K562 (cell line): ENCODE results near the gene ATP8A1. TPM values are rescaled to one million over a fixed set of nuclear protein-coding genes. Genes with fewer than 3 reads are reported as not detected.

Experiments used
- ATAC-seq: fragments of 200-7000 bp; cut with Tn5 transposase; 3 replicates; pipeline ENCODE4 v1.9.1; 2020; ENCODE audit warnings: moderate library complexity
- BruUV-seq: library from RNA; stranded (reverse); fragments of 400-500 nt; replicated peaks from 2 replicates; lab custom pipeline; 2021; lab: Mats Ljungman, UMichigan
- CTCF ChIA-PET: fragments of 300-600 bp; formaldehyde crosslinking; extraction: SDS; loops from one replicate; lab custom pipeline; 2021; ENCODE audit warnings: low intra/inter-chr PET ratio; lab: Yijun Ruan, JAX
- POLR2A ChIA-PET: fragments of 300-600, 350-650 bp; sonication (Branson Sonifier 250); formaldehyde crosslinking; extraction: SDS; loops from one replicate; lab custom pipeline; 2021; ENCODE audit warnings: antibody characterized with exemption, inconsistent platforms; lab: Yijun Ruan, JAX
- DNase-seq, 4 experiments: peaks; one replicate each; pipeline versions ENCODE4 v3.0.0 to v3.0.0-alpha.2; 2011 to 2018; ENCODE audit warnings: low spot score in 3 of 4, mixed read lengths in 3 of 4; ENCODE audit errors: extremely low read depth in 1 of 4
- FAIRE-seq: peaks from 2 replicates; lab custom pipeline; 2011; peaks lifted over from hg19 to GRCh38; lab: Jason Lieb, UNC
- H2AFZ ChIP-seq: 2 replicates; pipeline ENCODE4 v1.6.0; 2011; ENCODE audit warnings: low read depth, low read length, control low read depth, inconsistent platforms
- H3K27ac ChIP-seq: fragments of 200-600 bp; 3 replicates; pipeline ENCODE4 v1.8.0; 2011; ENCODE audit warnings: low read depth, mild to moderate bottlenecking, control low read depth, inconsistent platforms, low read length, moderate library complexity, mixed read lengths; ENCODE audit errors: extremely low read depth
- H3K27me3 ChIP-seq, 2 experiments: fragments of 300-600 bp in 1 of 2; 2 replicates in 1 of 2; 3 replicates in 1 of 2; pipeline versions ENCODE4 v1.6.0 to v1.8.0; 2011; ENCODE audit warnings: inconsistent platforms in 2 of 2, low read length in 2 of 2, mild to moderate bottlenecking in 1 of 2, mixed read lengths in 1 of 2, moderate library complexity in 1 of 2; ENCODE audit not compliant: control insufficient read depth in 2 of 2, insufficient read depth in 2 of 2
- H3K36me3 ChIP-seq: fragments of 300-600 bp; 3 replicates; pipeline ENCODE4 v1.8.0; 2011; ENCODE audit warnings: mild to moderate bottlenecking, low read length, inconsistent platforms; ENCODE audit not compliant: control insufficient read depth, insufficient read depth
- H3K4me1 ChIP-seq, 2 experiments: fragments of 200-600 bp in 1 of 2; replicated peaks in 1 of 2; 2 replicates in 1 of 2; 3 replicates in 1 of 2; pipeline versions ENCODE4 v1.5.1 to v1.8.0; 2011; ENCODE audit warnings: inconsistent platforms in 2 of 2, low read length in 2 of 2, mild to moderate bottlenecking in 1 of 2, mixed read lengths in 1 of 2, moderate library complexity in 1 of 2; ENCODE audit not compliant: control insufficient read depth in 2 of 2, insufficient read depth in 2 of 2
- H3K4me2 ChIP-seq: 2 replicates; pipeline ENCODE4 v1.6.1; 2011; ENCODE audit warnings: low read length, control low read depth, inconsistent platforms, mixed read lengths; ENCODE audit not compliant: insufficient read depth
- H3K4me3 ChIP-seq: fragments of 200-600 bp; sonication (generic), shearing (Covaris generic); 2 replicates; pipeline ENCODE4 v1.5.1; 2016; ENCODE audit warnings: control low read depth, inconsistent platforms
- H3K79me2 ChIP-seq: fragments of 200-600 bp; 3 replicates; pipeline ENCODE4 v1.8.0; 2011; ENCODE audit warnings: low read length, inconsistent platforms; ENCODE audit not compliant: control insufficient read depth, insufficient read depth
- H3K9ac ChIP-seq, 2 experiments: 2 replicates each; pipeline versions ENCODE4 v1.6.0 to v1.6.1; 2011; ENCODE audit warnings: low read depth in 2 of 2, low read length in 2 of 2, control low read depth in 1 of 2, inconsistent platforms in 1 of 2, mild to moderate bottlenecking in 1 of 2, mixed read lengths in 1 of 2; ENCODE audit not compliant: insufficient read depth in 1 of 2
- H3K9me1 ChIP-seq: one replicate; pipeline ENCODE4 v1.6.0; 2011; ENCODE audit warnings: inconsistent platforms, mild to moderate bottlenecking, low read length, moderate library complexity; ENCODE audit not compliant: control insufficient read depth, insufficient read depth
- H3K9me3 ChIP-seq: replicated peaks from 2 replicates; pipeline ENCODE4 v1.5.1; 2011; ENCODE audit warnings: low read depth, low read length, inconsistent platforms; ENCODE audit not compliant: control insufficient read depth, insufficient read depth
- H4K20me1 ChIP-seq: replicated peaks from 2 replicates; pipeline ENCODE4 v1.6.1; 2011; ENCODE audit warnings: low read length, inconsistent platforms, mixed read lengths; ENCODE audit not compliant: control insufficient read depth, insufficient read depth
- ARID2 ChIP-seq: fragments of 450-650 bp; IDR thresholded peaks from 2 replicates; pipeline ENCODE4 v1.6.1; 2017; ENCODE audit warnings: antibody characterized with exemption, mild to moderate bottlenecking
- CCAR2 ChIP-seq: fragments of 200-400 bp; formaldehyde crosslinking; IDR thresholded peaks from 2 replicates; pipeline ENCODE4 v1.6.1; 2017; ENCODE audit warnings: mild to moderate bottlenecking, low read depth, low read length
- FOS ChIP-seq: IDR thresholded peaks from 3 replicates; pipeline ENCODE4 v1.6.1; 2011; ENCODE audit not compliant: insufficient read length; ENCODE audit errors: extremely low read depth
- SMARCA4 ChIP-seq: fragments of 450-650 bp; IDR thresholded peaks from 2 replicates; pipeline ENCODE4 v1.6.1; 2016
- TSC22D4 ChIP-seq: fragments of 450-650 bp; IDR thresholded peaks from 2 replicates; pipeline ENCODE4 v1.6.1; 2016; ENCODE audit warnings: missing genetic modification characterization, missing biosample characterization, control low read depth
- YY1 ChIP-seq, 3 experiments: IDR thresholded peaks; 2 replicates each; pipeline ENCODE4 v1.6.1; 2011; ENCODE audit warnings: low read length in 2 of 3, mild to moderate bottlenecking in 2 of 3, moderate library complexity in 2 of 3, borderline replicate concordance in 1 of 3, control low read depth in 1 of 3, low read depth in 1 of 3; ENCODE audit not compliant: insufficient read depth in 3 of 3, insufficient replicate concordance in 2 of 3, control insufficient read depth in 1 of 3, insufficient read length in 1 of 3; ENCODE audit errors: extremely low read depth in 1 of 3
- ZKSCAN3 ChIP-seq: fragments of 250-450 bp; sonication (Bioruptor Pico); IDR thresholded peaks from 2 replicates; pipeline ENCODE4 v1.4.0; 2020
- ZNF79 ChIP-seq: fragments of 250-450 bp; sonication (Bioruptor Pico); IDR thresholded peaks from 2 replicates; pipeline ENCODE4 v1.4.0; 2020; ENCODE audit warnings: low read depth, mild to moderate bottlenecking, moderate library complexity
- WGBS: fragments of 100-300 bp; shearing (Covaris generic); methylation state at CpG from one replicate; pipeline ENCODE4 v1.1.6; 2016; ENCODE audit warnings: low coverage, mixed read lengths; ENCODE audit not compliant: insufficient coverage; ENCODE audit errors: missing lambda C conversion rate; 5-methylcytosine and 5-hydroxymethylcytosine counted together
- in situ Hi-C: fragments of 300-500 bp; cut with MboI; formaldehyde crosslinking; loops from 4 replicates; pipeline ENCODE4 v1.15.0; 2018; ENCODE audit warnings: inconsistent platforms, mixed read lengths
- intact Hi-C: fragments of 100-400 bp; cut with micrococcal nuclease; formaldehyde crosslinking; loops from 2 replicates; pipeline ENCODE4 v1.14.2; 2022
- polyA plus RNA-seq, 8 experiments: library from polyadenylated mRNA; depleted of rRNA in 4 of 8; stranded (reverse) in 5 of 8; unstranded in 3 of 8; fragments of >200 nt; fragmentation: Nextera tagmentation in 2 of 8; fragmentation: Illumina TruSeq in 1 of 8; extraction: Ambion mirVana in 2 of 8; extraction: Trizol in 1 of 8; gene quantifications; 2 replicates each; pipeline versions ENCODE4 v1.2.1 to v1.2.3, GENCODE V29; 2011 to 2014; ENCODE audit warnings: inconsistent platforms in 1 of 8, missing spikeins in 1 of 8
- total RNA-seq, 7 experiments: library from RNA; depleted of rRNA in 6 of 7; stranded (reverse); fragments of >200 nt in 6 of 7; fragmentation: Illumina TruSeq in 2 of 7; extraction: Trizol in 2 of 7; gene quantifications; 2 replicates each; pipeline versions ENCODE4 v1.2.1 to v1.2.3, GENCODE V29; 2011 to 2021; ENCODE audit warnings: low replicate concordance in 1 of 7
- TF ChIP-seq, protein P1 (sequence below): fragments of 200-800 bp; sonication (Bioruptor generic); IDR thresholded peaks from 2 replicates; pipeline ENCODE4 v1.6.1; 2016; ENCODE audit warnings: missing genetic modification characterization, missing compliant biosample characterization
- TF ChIP-seq, protein P2 (sequence below): sonication (generic); formaldehyde crosslinking; IDR thresholded peaks from 2 replicates; pipeline ENCODE4 v1.8.0; 2022; ENCODE audit warnings: mild to moderate bottlenecking, missing genetic modification reagents

The ATP8A1 gene
- total and polyA plus RNA-seq, 9 of the 15 experiments (the other 6 are each of a cell fraction or from before 2014, with no cell fraction given), result 0.05 to 0.29 (median 0.07) TPM; not detected in 2

DNA sequence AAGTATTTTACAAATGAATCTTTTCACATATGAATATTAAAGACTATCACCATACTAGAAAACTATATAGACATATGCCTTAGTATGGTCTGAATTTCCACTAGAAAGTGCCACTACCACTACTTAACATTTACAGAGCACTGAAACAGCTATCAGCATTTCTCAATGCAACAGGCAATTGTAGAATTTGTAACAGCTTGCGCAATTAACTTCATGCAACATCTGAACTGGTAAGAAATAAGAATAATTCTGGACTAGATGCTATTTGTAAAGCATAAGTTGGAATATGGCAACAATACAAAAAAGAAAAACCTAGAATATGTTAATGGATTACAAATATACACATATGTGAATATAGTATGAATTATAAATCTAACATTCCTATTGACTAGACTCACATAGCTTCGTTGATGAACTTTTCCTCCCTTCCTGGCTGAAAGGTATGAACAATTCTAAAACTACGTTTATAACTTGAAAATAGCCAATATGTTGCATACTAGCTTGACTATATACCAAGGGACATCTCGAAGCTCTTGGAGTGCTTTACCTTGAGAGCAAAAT, 82.0 kb downstream of the ATP8A1 start:
- intact Hi-C loops, result no loop called here
- no peaks in the 10 kb centered on the region; the same call in 1 of the 2 replicates for H4K20me1 ChIP-seq
- no peak overlapping the region for H3K27ac ChIP-seq
- H3K36me3 ChIP-seq, result no peaks in the 10 kb centered on the region
- in situ Hi-C loops, result no loop called here
- no peak overlapping the region for H2AFZ ChIP-seq
- TF ChIP-seq, protein P1, sequence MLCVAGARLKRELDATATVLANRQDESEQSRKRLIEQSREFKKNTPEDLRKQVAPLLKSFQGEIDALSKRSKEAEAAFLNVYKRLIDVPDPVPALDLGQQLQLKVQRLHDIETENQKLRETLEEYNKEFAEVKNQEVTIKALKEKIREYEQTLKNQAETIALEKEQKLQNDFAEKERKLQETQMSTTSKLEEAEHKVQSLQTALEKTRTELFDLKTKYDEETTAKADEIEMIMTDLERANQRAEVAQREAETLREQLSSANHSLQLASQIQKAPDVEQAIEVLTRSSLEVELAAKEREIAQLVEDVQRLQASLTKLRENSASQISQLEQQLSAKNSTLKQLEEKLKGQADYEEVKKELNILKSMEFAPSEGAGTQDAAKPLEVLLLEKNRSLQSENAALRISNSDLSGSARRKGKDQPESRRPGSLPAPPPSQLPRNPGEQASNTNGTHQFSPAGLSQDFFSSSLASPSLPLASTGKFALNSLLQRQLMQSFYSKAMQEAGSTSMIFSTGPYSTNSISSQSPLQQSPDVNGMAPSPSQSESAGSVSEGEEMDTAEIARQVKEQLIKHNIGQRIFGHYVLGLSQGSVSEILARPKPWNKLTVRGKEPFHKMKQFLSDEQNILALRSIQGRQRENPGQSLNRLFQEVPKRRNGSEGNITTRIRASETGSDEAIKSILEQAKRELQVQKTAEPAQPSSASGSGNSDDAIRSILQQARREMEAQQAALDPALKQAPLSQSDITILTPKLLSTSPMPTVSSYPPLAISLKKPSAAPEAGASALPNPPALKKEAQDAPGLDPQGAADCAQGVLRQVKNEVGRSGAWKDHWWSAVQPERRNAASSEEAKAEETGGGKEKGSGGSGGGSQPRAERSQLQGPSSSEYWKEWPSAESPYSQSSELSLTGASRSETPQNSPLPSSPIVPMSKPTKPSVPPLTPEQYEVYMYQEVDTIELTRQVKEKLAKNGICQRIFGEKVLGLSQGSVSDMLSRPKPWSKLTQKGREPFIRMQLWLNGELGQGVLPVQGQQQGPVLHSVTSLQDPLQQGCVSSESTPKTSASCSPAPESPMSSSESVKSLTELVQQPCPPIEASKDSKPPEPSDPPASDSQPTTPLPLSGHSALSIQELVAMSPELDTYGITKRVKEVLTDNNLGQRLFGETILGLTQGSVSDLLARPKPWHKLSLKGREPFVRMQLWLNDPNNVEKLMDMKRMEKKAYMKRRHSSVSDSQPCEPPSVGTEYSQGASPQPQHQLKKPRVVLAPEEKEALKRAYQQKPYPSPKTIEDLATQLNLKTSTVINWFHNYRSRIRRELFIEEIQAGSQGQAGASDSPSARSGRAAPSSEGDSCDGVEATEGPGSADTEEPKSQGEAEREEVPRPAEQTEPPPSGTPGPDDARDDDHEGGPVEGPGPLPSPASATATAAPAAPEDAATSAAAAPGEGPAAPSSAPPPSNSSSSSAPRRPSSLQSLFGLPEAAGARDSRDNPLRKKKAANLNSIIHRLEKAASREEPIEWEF (CRISPR knock-in tag), result no peak
- TF ChIP-seq ZKSCAN3 (CRISPR knock-in tag) (no peak), CCAR2 (no peak), ZNF79 (no peak), YY1 (IDR thresholded peaks at IDR 0.05; ENCODE audit: borderline replicate concordance in 1 of 3, control insufficient read depth in 1 of 3, extremely low read depth in 1 of 3, insufficient read depth in 3 of 3, insufficient read length in 1 of 3, insufficient replicate concordance in 2 of 3, low read depth in 1 of 3, low read length in 2 of 3) (no peak), SMARCA4 (no peak), TSC22D4 (tag) (no peak), ARID2 (no peak), FOS (no peak)
- TF ChIP-seq, protein P2, sequence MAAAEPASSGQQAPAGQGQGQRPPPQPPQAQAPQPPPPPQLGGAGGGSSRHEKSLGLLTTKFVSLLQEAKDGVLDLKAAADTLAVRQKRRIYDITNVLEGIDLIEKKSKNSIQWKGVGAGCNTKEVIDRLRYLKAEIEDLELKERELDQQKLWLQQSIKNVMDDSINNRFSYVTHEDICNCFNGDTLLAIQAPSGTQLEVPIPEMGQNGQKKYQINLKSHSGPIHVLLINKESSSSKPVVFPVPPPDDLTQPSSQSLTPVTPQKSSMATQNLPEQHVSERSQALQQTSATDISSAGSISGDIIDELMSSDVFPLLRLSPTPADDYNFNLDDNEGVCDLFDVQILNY (CRISPR knock-in tag), result no peak
- TF ChIP-seq, all 486 proteins: peak for 0
- Histone ChIP-seq H3K9me3 (no peaks in the 10 kb centered on the region), H3K79me2 (no peaks in the 10 kb centered on the region), H3K4me1 (no peaks in the 10 kb centered on the region), H3K27me3 (no peaks in the 10 kb centered on the region; a peak in 1 of 5 replicates), H3K4me2 (no peak overlapping the region), H3K9ac (no peak overlapping the region), H3K4me3 (no peak overlapping the region), H3K9me1 (no peaks in the 10 kb centered on the region)
- ATAC-seq, result no peak
- no peak for FAIRE-seq
- 0% methylated on average over 4 of the region's 4 CpGs for WGBS
- DNase-seq, result no peak
- BruUV-seq, result no TSS peak
- CTCF ChIA-PET, result no interaction called here
- POLR2A ChIA-PET, result no interaction called here
